Pulmonary artery endothelial cell (primary cell): ENCODE results near the gene HOXB3. TPM values are rescaled to one million over a fixed set of nuclear protein-coding genes. Genes with fewer than 3 reads are reported as not detected.

Experiments
- DNase-seq: peaks from one replicate; pipeline ENCODE4 v3.0.0-alpha.2; 2011; ENCODE audit warnings: low read depth, low spot score
- total RNA-seq: library from RNA; depleted of rRNA; stranded (reverse); fragments of >200 nt; gene quantifications from 2 replicates; pipeline ENCODE4 v1.2.3, GENCODE V29; 2014

Gene HOXB3
- total RNA-seq, 1 donor from 2014 or later, result 6.9 TPM

DNA sequence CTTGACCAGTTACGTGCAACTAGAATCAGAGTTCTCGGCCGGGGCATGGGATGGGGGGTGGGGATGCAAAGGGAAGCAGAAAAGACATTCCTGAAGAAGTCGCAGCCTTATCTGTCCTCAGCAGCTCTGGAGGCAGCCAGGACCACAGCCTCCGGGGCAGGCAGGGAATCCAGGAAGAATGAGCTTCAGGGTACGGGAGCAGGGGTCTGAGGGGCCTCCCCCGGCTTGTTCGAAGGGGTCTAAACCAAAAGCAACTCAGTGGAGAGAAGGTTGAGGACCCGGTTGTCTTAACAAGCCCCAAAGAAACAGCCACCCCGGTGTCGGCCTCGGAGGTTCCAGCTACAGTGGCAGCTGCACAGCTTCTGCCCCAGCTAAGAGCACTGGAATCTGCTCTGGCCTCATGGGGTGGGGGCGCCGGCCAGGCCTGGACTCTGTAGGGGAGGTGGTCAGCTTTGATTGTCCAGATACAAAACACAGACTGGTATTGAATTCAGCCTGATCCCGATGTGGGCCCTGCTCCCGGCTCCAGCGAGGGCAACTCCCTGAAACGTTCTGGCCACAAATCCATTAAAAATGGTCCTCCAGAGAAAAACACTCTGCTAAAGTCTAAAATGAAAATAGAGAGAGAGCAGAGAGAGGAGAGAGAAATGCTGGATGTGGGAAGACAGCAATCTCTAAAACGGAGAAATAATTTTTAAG, 19.6 kb downstream of the HOXB3 start:
- DNase-seq, result no peak

DNA sequence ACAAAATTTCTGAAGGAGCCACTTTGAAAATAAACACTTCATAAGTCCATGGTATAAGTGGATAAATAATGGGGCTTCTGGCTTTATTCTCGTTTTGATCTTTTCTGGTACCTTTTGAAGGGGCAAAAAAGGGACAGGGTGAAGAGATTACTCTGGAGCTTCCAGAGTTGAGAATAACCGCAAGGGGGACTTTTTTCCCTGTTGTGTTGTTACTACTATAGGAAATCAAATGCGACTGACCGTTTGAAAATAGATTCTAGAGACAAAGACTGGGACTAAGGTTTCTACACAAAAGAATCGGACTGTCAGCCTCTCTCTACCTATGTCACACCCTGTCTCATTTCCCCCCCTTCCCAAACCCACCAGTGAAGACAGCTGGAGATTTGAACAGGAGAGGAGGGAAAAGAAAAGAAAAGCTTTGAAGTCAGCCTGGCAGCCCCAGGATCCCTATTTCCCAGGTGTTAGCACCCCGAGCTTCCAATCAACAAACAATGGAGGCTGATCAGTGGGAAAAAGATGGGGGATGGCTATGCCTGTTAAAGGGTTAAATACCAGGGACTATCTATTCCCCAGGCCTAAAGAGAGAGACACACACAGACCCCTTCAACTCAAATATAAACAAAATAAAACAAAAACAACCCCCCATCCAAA, 20.2 kb downstream of the HOXB3 start:
- no peak for DNase-seq

DNA sequence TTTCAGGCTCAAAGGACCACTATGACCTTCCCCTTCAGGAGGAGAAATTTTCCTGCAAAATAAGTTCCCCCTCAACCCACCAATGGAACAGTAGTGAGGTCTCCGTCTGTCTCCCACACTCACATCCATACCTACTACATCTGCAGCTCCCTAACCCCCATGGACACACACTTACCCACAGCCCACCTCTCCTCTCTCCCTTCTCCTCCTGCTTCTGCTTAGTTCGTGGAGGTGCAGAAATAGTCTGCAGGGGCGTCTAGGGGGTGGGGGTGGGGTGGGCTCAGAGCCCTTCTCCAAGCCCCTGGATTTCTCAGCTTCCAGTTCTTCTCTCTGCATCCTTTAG, 20.8 kb downstream of the HOXB3 start:
- DNase-seq, result no peak

DNA sequence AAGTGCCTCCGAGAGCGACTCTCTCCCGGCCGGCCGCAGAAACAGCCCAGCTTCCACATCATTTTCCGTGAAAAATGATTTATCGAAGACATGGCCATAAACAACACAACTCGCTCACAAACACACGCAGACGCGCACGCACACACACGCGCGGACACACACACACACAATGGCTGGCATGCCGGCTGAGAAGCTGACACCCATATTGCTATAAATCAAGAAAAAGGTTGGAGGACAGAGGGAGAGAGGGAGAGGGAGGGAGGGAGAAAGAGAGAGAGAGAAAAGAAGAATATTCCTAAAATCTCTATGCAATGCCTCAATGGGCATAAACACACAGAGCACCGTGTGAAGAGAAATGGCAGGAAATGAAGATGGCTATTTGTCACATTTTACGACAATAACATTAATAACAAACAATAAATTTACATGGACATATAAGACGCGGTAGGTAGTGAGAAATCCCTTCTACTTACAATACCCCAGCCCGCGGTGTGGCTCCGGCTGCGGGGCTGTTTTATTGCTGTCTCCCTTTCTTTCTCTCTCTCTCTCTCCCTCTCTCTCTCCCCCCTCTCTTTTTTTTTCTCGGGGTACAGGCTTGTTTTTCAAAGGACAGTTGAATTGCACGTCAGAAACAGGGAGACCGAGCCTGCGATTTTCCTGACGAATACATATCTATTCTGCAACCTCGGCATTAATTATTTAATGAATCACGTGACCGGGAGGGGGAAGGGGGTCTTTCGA, 21.4 kb downstream of the HOXB3 start:
- no peak for DNase-seq

DNA sequence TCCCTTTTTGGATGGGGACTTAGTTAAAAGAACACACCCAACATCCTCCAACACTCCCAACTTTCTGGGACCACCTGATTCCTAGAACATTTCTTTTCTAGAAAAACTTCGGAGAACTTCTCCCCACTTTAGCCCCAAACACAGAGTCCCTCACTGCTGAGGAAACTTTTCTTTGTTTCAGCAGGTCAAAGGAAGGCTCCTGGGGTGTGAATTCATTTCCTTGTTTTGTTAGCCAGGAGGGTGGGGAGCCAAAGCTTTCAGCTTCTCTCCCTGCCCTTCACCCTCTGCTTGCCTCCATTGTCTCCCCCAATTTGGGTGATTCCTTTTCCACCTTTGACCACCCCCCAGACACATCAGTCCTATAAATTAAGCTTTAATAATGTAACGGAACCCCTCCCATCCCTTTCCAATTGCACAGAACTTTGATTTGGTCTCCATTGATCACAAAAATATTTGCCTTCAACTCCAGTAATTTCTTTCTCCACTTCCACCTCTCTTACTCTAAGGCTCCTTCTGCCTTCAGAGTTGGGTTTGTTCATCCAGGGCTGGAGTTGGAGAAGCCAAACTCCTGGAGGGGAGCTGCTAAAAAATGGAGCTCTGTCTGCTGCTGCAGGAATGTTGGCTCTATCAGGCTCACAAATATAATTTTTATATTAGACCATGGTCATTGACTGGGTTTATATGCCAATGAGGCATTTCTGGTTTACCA, 22.2 kb downstream of the HOXB3 start:
- DNase-seq, result no peak

DNA sequence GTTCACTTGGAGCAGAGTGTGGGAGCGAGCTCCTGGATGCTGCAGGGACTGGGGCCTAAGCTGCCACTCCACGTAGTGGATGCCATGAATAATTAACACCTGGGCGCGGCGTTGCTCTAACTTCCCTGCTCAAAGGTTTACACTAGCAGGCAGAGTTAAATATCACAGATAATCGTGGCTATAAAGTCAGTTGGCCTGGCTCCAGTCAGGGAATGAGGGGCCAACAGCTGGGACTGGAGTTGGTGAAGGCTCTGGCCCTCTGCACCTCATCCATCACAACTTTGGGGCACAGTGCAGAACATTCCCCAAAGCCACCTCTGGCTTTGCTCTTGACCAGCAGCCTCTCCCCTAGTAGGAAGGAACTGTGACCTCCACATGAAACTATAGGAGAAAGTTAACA, 22.8 kb downstream of the HOXB3 start:
- no peak for DNase-seq

DNA sequence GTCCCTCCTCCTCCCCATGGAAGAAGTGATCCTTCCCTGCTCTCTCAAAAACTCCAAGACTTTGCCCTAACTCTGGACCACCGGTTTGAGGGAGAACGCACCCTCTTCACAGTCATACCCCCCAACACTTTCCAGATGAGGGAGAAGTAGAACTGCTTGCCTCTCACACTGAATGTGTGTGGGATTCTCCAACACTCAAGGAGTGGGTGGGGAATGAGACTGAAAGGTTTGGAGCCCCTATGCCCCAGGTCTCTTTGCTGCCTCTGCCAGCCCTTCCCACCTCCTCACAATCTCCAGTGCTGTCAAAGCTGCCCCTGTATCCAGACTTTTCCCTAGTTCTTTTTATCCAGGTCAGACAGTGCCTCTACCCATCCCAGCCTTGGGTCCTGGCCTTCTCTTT, 23.3 kb downstream of the HOXB3 start:
- no peak for DNase-seq

DNA sequence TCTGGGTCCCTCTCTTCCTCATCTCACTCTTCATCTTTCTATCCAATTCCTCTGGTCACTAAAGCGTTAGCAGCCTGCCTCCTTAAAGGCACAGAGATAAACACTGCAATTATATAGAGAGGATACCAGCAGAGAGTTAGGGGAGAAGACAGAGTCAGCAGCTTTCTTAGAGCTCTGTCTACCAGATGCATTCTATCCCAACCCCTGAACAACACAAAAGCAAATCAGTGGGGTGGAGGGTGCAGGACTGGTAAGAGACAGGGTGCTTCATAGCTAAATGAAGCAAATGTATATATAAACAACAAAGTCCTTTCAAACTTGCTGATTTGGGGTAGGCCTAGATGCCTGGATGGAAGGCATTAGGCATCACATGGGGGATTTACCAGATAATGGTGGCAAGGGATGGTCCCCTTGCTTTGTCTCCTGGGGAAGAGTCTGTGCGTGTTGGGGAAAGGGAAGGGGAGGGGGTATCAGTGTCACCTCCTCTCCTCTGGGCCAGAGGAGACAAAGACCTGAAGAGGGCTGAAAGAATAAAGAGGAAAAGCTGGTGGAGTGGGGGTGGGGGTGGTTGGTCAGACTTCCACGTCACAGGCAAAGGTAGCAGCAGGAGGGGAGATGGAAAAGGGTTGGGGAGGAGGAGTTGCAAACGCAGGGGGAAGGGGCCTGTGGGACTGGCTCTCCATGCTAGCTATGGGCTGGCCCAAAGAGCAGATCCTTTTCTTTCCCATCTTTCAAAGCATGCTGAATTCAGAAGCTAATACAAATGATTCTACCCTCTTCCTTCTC, 23.9 kb downstream of the HOXB3 start:
- no peak for DNase-seq

DNA sequence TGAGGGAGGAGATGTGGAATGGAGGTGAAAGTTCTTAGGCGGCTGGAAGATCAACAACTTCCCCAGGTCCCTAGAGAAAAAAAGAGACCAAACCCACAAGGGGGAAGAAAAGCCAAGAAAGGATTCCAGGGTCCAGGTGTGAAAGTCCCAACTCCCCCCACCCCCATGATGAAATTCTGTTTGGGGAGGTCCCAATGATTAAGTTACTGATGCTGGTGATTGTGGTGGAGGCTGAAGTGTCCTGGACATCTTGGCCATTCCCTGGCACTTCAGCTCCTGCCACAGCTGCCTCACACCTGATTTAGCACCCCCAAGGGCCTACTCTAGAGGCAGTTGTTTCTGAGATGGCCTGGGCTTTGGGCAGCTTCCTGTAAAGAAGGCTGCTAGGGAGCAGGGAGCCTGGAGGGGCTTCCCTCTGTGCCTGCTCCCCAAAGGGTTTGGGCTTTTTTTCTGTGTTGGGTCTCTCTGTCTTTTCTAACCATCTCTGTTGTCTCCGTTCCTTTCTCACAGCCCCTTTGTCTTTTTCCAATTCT, 25.0 kb downstream of the HOXB3 start:
- no peak for DNase-seq

DNA sequence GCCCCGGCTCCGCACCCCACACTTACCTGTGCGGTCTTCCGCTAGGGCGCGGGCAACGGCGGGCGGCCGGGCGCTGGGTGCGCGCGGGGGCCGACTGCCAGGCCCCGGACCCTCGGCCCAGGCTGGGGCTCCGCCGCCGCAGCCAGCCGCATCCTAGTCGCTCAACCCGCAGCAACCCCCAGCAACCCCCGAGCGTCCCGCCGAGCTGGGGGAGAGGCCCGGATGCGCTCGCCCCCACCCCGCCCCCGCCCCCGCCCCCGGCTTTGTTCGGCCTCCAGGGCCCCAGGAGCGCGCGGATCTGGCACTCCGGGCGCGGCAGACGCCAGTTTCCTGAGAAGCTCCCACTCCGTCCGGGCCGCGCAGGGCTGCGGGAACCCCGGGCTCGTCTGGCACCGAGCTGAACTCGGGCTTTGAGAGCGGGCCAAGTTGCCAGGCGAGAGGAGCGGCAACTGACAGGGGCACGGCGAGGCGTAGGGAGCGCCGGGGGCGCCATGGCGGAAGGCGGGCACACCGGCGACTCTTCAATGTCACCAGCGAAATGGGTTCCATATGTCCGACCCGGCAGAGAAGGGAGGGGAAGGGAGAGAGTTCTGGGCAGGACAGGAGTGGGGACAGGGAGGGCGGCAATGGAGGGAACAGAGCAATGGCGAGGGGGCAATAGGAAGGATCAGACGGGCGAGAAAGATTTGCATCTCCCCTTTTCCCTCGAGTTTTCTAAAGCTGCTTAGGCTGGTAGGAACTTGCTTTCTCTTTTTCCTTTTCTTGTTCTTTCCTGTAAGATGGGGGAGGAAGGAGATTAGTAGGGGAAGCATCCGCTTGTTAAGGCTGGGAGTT, 25.6 kb downstream of the HOXB3 start:
- no peak for DNase-seq

DNA sequence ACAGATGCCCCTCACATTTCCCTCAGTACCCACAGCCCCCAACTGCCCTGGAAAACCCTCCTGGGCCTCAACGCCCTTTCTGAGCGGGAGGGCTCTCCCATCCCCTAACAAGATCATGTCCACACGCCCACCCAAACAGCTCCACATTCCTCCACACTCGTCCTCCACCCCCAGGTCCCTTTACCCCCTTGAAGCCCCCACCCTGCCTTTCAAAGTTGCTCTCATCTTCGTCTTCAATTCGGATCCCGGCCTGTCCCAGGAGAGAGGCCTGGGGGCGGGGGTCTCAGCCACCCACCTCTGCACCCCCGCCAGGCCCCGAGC, 26.2 kb downstream of the HOXB3 start:
- DNase-seq, result no peak

DNA sequence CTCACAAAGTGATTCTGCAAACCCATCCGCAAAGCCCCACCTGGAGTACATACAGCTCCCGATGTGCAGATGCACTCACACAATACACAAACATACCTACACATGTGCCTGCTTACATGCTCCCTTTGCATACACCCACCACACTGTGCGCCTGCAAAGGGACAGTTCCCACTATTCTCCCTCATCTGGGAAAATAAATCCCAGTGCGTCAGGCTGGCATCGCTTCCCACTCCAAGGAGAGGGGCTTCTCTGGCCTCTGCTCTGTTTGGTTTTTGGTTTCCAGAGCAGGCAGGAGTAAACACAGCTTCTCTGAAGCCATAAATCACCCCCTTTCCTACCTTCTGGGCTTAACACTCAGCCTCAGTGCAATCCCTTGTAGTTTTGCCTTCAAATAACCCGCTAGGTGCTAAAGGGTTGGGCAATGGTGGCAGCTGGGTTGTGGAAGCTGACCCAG, 26.6 kb downstream of the HOXB3 start:
- no peak for DNase-seq

DNA sequence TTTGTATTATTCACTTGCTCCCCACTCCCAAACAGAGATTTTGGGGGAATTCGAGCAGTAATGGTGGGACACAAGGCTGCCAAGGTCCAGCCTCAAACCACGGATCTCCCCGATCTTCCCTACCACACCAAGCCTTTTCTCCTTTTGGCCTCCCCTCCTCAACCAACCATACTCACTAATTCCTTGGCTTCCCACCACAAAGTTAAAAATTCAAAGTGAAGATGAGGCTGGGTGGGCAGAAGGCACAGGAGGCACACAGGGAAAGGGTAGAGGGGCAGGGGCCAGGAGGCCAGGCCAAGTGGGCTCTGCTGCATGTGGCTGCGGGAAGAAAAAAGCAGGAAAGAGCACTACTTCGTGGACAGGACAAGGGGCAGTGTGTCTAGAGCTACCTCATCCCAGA, 27.1 kb downstream of the HOXB3 start:
- DNase-seq, result no peak

DNA sequence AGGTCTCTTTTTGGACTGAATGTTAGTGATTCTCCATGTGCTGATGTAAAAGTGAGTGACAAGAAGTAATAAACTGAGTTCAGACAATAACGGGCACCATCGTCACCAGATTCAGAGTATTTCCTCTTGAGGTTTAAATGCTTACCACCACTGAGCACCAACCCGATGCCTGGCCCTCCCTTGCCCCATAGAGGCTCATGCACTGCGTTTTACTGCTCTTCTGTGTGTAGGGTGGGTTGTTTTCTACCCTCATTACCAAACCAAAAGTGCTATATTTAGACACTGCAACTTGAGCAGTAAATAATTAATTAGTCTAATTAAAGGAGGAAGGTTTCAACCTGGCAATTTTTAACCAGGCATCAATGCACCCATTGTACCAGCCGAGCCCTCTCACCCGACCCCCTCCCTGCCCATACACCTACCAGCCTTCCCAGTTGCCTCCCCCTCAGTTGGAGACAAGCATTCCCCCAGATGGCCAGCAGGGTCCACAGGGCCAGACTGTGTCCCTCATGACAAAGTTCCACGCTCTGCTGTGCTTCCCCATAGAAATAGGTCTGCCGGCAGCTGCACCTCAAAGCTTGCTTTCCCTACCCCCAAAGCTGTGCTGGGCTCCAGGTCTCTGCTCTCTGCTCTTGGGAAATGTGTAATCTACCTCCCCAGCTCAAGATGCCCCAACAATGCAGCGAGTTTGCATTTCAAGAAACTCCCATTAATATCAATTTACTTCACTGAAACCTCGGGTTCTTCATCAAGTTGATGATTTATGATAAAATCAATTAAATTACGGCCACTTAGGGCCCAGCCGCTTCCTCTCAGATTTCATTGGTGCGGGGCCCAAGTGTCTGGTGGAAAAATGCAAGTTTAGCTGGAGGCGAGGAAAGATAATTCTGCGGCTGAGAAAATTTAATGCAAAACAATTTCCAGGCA, 27.9 kb downstream of the HOXB3 start:
- DNase-seq, result no peak

DNA sequence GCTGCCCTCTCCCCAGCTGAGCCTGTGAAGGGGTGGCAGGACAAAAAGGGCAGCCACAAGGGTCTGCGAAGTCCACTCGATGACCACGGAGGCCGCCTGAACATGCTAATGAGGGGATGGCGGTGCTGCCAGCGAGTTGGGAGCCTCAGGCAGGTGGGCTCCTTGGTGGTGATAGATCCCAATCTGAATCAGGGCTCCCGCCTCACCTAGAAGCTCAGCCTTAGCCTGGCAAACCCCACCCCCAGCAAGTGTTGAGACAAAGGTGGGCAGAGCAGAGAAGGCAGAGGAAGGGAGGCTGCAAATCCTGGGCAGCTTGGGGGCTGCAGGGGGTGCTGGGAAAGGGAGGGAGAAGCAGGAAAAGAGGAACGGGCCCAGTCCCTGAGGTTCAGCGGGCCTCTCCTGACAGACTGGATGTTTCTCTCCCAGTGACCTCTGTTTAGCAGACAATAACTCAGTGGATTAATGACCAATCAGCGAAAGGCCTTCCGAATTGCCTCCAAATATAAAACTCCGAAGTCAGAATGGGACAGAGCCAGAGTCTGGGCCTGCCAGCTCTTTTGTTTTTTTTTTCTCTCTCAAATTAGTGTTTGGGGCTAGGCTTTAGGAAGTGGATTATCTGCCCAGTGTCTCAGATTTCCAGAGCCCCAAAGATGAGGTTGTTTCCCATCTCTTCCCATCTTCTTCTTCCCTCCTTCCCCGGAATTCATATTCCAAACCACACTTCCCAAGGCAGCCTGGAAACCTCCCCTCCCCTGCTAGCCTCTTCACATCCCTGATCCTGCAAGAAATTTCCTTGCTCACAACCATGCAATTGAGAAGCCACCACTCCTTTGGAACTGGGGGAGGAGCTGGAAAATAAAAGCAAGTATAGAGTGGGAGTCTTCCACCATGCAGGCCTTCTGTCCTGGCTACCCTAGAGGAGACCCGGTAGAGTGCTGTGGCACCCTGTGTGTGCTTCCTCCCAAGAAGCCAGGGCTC, 29.9 kb downstream of the HOXB3 start:
- no peak for DNase-seq

DNA sequence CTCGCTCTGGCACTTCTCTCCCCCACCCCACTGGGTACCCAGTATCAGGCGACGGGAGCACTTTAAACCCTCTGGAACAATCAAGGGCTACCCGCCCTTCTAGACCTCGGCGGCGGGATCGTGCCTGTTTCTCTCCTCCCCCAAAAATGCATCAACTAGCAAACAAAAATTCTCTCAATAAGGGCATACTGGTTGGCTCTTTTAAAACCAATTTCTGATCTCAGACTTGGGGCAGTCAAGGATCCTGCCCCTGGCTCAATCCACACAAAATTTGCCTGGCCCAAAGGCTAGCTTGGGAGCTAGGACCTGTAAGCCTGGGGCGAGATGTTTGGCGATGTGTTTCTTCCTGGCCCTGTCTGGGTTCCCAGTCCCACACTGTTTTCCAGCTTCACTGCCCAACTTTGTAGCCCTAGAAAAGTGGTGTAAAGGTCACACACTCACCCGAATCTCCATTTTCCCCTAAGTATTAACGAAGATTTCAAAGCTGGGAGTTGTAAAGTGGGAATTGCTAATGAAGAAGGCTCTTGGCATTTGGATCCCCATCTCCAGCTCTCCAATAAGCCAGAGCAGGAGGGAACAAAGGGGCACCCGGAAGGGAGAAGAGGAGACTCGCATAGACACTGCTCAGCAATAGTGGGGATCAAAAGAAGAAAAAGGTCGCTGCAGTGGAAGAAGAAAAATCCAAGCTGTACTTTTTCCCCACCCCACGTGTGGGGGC, 30.8 kb downstream of the HOXB3 start:
- no peak for DNase-seq

DNA sequence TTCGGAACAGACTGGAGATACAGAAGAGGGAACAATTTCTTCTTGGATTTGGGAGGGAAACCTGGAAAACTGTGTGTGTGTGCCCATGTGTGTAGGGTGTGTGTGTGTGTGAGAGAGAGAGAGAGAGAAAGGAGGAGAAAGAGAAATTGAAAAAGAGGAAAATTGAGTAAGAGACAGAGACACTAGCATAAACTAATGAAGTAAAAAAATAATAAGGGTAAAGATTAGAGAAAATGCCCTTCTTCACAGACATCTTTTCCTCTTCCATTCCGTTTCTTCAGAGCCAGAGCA, 31.3 kb downstream of the HOXB3 start:
- DNase-seq, result no peak
